Colonic mucosa (tissue), 4 donors: Measurements from ENCODE around the gene IST1. TPM values are rescaled to one million over a fixed set of nuclear protein-coding genes. Genes with fewer than 3 reads are reported as not detected.
A peak's percentile ranks its signal among the peaks of the same experiment; 100 is the strongest.

Source experiments
- DNase-seq: peaks from one replicate; pipeline ENCODE4 v3.0.0-alpha.2; 2020
- H3K27ac ChIP-seq: fragments of 200-600 bp; one replicate; pipeline ENCODE4 v1.8.0; 2021
- H3K27me3 ChIP-seq: fragments of 200-600 bp; one replicate; pipeline ENCODE4 v1.8.0; 2021
- H3K36me3 ChIP-seq: fragments of 200-600 bp; one replicate; pipeline ENCODE4 v1.8.0; 2021
- H3K4me1 ChIP-seq: fragments of 200-600 bp; one replicate; pipeline ENCODE4 v1.8.0; 2021; ENCODE audit warnings: mild to moderate bottlenecking
- H3K4me3 ChIP-seq: fragments of 200-600 bp; one replicate; pipeline ENCODE4 v1.8.0; 2021
- H3K9ac ChIP-seq, 2 donors: one replicate each; pipeline ENCODE4 v1.7.0; 2013; ENCODE audit warnings: control low read depth in 2 of 2, low read depth in 2 of 2, low read length in 2 of 2
- H3K9me3 ChIP-seq: fragments of 200-600 bp; one replicate; pipeline ENCODE4 v1.8.0; 2021
- CTCF ChIP-seq: fragments of 200-600 bp; IDR thresholded peaks from one replicate; pipeline ENCODE4 v1.8.0; 2022; ENCODE audit warnings: antibody characterized with exemption, mild to moderate bottlenecking
- intact Hi-C: fragments of 100-400 bp; cut with DNase I; formaldehyde crosslinking; loops from one replicate; pipeline ENCODE4 v1.14.1; 2022
- total RNA-seq, 2 donors: library from RNA; stranded (reverse); fragmentation: NEBNext Ultra II Directional in 1 of 2; extraction: Animal tissue kit (Norgen Biotek cat#: 25700) in 1 of 2; gene quantifications; one replicate each; pipeline ENCODE4 v1.2.1, GENCODE V29; 2021
- donor health status: healthy.
- donor health status: DM: no; HTN: no; CAD: no.
- donor health status: DM: no; HTN: no; CAD: no.

IST1 gene
- total RNA-seq, 2 donors from 2014 or later, result 180 to 304 TPM

GRCh38 chr16:71893888-71894228 lies 1.5 kb upstream of the IST1 start:
- no peaks in the 10 kb centered on the region for H3K36me3 ChIP-seq
- no peaks in the 10 kb centered on the region for H3K9me3 ChIP-seq
- intact Hi-C loops, result loop anchor here (2.0 kb wide), 1 partner anchor 85 kb away; the partner anchor contains the start of gene AP1G1
- peaks cover 16% of the 10 kb centered on the region for H3K4me1 ChIP-seq
- H3K4me3 ChIP-seq, result peak overlapping the region; percentile 83
- H3K27ac ChIP-seq, result peak overlapping the region; percentile 98
- TF ChIP-seq CTCF, result no peak
- H3K9ac ChIP-seq, result peak overlapping the region; percentile 99 to 100
- H3K27me3 ChIP-seq, result no peaks in the 10 kb centered on the region
- no peak for DNase-seq

- peak overlapping the region; percentile 98 for H3K27ac ChIP-seq
Measured at GRCh38 chr16:71894229-71894920, 956 bp upstream of the IST1 start.

GRCh38 chr16:71895679-71896365 lies 491 bp downstream of the IST1 start:
- TF ChIP-seq CTCF, result no peak
- peak overlapping the region; percentile 99 to 100 for H3K9ac ChIP-seq
- H3K36me3 ChIP-seq, result no peaks in the 10 kb centered on the region
- DNase-seq, result peak; percentile 48
- peak overlapping the region; percentile 98 for H3K27ac ChIP-seq
- peaks cover 16% of the 10 kb centered on the region for H3K4me1 ChIP-seq
- H3K4me3 ChIP-seq, result peak overlapping the region; percentile 83
- no peaks in the 10 kb centered on the region for H3K9me3 ChIP-seq
- intact Hi-C loops, result loop anchor here (2.0 kb wide), 1 partner anchor 87 kb away; the partner anchor contains the start of gene AP1G1
- H3K27me3 ChIP-seq, result no peaks in the 10 kb centered on the region

More at GRCh38 chr16:71894229-71894920, 956 bp upstream of the IST1 start:
- Histone ChIP-seq H3K9me3 (no peaks in the 10 kb centered on the region), H3K4me1 (peaks cover 16% of the 10 kb centered on the region), H3K36me3 (no peaks in the 10 kb centered on the region), H3K27me3 (no peaks in the 10 kb centered on the region), H3K4me3 (peak overlapping the region; percentile 83), H3K9ac (peak overlapping the region; percentile 99 to 100)
- TF ChIP-seq CTCF, result no peak
- DNase-seq, result peak; percentile 70
- intact Hi-C loops, result loop anchor here (2.0 kb wide), 1 partner anchor 86 kb away; the partner anchor contains the start of gene AP1G1

GRCh38 chr16:71896764-71897368 lies 1.5 kb downstream of the IST1 start:
- no peak for DNase-seq
- Histone ChIP-seq H3K27me3 (no peaks in the 10 kb centered on the region), H3K36me3 (no peaks in the 10 kb centered on the region), H3K9ac (peak overlapping the region; percentile 55 to 58), H3K4me3 (peak overlapping the region; percentile 83), H3K27ac (peak overlapping the region; percentile 9), H3K9me3 (no peaks in the 10 kb centered on the region), H3K4me1 (peaks cover 16% of the 10 kb centered on the region)
- TF ChIP-seq CTCF, result no peak
- intact Hi-C loops, result no loop called here

GRCh38 chr16:71899171-71899570 lies 3.8 kb downstream of the IST1 start:
- TF ChIP-seq CTCF, result no peak
- Histone ChIP-seq H3K4me1 (peaks cover 16% of the 10 kb centered on the region), H3K4me3 (no peak overlapping the region), H3K36me3 (no peaks in the 10 kb centered on the region), H3K27ac (no peak overlapping the region), H3K9ac (no peak overlapping the region), H3K27me3 (no peaks in the 10 kb centered on the region), H3K9me3 (no peaks in the 10 kb centered on the region)
- intact Hi-C loops, result no loop called here
- DNase-seq, result no peak
